ENCODE measurements around the gene MDK.

DNA sequence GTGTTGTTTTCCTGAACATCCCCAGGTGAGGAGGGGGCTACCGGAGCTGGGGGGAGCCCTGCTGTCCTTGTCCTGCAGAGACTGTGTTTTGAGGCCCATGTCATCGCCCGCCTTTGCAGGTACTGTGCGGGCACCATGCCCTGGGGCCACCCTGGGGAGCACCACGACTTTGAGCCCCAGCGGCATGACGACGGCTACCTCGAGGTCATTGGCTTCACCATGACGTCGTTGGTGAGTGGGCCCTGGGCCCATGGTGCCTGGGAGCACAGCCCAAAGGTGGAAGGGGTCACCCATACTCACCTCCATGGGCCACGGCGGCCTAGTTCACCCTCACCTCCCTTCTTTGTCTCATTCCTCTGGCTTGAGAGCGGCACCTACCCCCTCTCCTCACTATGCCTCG lies 6.7 kb upstream of the MDK start:
- TF ChIP-seq, protein P1, sequence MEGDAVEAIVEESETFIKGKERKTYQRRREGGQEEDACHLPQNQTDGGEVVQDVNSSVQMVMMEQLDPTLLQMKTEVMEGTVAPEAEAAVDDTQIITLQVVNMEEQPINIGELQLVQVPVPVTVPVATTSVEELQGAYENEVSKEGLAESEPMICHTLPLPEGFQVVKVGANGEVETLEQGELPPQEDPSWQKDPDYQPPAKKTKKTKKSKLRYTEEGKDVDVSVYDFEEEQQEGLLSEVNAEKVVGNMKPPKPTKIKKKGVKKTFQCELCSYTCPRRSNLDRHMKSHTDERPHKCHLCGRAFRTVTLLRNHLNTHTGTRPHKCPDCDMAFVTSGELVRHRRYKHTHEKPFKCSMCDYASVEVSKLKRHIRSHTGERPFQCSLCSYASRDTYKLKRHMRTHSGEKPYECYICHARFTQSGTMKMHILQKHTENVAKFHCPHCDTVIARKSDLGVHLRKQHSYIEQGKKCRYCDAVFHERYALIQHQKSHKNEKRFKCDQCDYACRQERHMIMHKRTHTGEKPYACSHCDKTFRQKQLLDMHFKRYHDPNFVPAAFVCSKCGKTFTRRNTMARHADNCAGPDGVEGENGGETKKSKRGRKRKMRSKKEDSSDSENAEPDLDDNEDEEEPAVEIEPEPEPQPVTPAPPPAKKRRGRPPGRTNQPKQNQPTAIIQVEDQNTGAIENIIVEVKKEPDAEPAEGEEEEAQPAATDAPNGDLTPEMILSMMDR (IDR thresholded peaks at IDR 0.05; ENCODE audit: low read depth, low read length, poor library complexity, severe bottlenecking) = no peak
- no peak for TF ChIP-seq EZH2phosphoT487 (IDR thresholded peaks at IDR 0.05; ENCODE audit: borderline replicate concordance, low read length)
